ENCODE data around the gene OR51A7. TPM values are rescaled to one million over a fixed set of nuclear protein-coding genes. Genes with fewer than 3 reads are reported as not detected.

Gene OR51A7
- total RNA-seq, 2 experiments from 2014 or later: not detected

Other genes starting within 250 kb of the OR51A7 start
- gene OR51E2, start 205.9 kb upstream of the OR51A7 start, total RNA-seq: not detected
- gene MMP26, start 199.0 kb upstream of the OR51A7 start, total RNA-seq: not detected
- gene OR51F1, start 133.8 kb upstream of the OR51A7 start, total RNA-seq: not detected
- gene OR52R1, start 99.4 kb upstream of the OR51A7 start, total RNA-seq: not detected
- not detected for gene OR51F2, start 82.5 kb upstream of the OR51A7 start, total RNA-seq
- gene OR51S1, start 54.6 kb upstream of the OR51A7 start, total RNA-seq: not detected
- gene OR51T1, start 21.9 kb upstream of the OR51A7 start, total RNA-seq: not detected
- not detected for gene OR51G2, start 15.6 kb downstream of the OR51A7 start, total RNA-seq
- not detected for gene OR51G1, start 20.6 kb downstream of the OR51A7 start, total RNA-seq
- not detected for gene OR51A4, start 43.8 kb downstream of the OR51A7 start, total RNA-seq
- not detected for gene OR51A2, start 51.9 kb downstream of the OR51A7 start, total RNA-seq
- not detected for gene OR51L1, start 91.1 kb downstream of the OR51A7 start, total RNA-seq
- gene OR52J3, start 142.7 kb downstream of the OR51A7 start, total RNA-seq: not detected
- gene OR52E2, start 155.8 kb downstream of the OR51A7 start, total RNA-seq: not detected
- not detected for gene OR52E1, start 165.8 kb downstream of the OR51A7 start, total RNA-seq
- not detected for gene OR52A5, start 234.6 kb downstream of the OR51A7 start, total RNA-seq

Measured in activated CD4-positive, alpha-beta T cell treated with anti-CD3 and anti-CD28 coated beads for 36 hours (primary cell).